Measurements from ENCODE around the gene TIMM17A.
"Not testable (repeated sequence)": the region's sequence is repeated elsewhere in the genome, so short reads cannot be mapped to it uniquely, and the experiment has no call there.

TIMM17A gene

DNA sequence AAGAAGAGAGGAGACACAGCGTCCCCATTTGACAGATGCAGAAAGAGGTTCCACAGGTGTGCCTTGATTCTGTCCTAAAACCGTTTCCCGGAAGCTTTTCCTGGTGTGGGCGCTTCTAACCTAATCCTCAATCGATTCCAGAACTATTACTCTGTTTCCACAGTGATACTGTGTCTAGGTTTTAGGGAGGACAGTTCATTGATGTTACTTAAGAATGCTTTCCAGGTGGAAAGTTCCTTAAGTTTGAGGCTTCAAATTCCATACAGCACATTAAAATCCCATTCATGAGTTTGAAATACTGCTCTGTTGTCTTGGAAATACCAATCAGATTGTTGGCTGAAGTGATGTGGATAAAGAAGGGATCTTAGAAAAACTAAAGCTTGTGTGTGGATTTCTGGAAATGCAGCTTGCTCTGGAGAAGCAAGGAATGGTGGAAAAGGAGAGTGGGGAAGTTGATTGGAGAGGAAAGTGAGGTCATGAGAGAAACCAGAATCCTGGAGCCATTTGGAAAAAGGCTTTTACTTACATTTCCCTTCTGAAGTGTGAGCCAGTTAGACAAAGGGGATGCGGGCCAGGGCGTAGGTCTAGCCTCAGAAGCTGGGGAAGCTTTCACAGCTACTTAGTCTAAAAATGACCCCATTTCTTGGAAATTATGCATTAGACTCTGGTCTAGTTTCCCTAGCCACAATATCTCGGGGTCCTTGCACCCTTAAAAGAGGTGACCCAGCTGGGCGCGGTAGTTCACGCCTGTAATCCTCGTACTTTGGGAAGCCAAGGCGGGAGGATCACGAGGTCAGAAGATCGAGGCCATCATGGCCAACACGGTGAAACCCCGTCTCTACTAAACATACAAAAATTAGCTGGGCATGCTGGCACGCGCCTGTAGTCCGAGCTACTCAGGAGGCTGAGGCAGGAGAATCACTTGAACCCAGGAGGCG, 61.8 kb downstream of the TIMM17A start:
- DNase-seq, result no peak

- DNase-seq, result no peak
Observed at GRCh38 chr1:202017749-202018467, 62.6 kb downstream of the TIMM17A start.

GRCh38 chr1:202018468-202019234, 63.3 kb downstream of the TIMM17A start:
- no peak for DNase-seq

DNA sequence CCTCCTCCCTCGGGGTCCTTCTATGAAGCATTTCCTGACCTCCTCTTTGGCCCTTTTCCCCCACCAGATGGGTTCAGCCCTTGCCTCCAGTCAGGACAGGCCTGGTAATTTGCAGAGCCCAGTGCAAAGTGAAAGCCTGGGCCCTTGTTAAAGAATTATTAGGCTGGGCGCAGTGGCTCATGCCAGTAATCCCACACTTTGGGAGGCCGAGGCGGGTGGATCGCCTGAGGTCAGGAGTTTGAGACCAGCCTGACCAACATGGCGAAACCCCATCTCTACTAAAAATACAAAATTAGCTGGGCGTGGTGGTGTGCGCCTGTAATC, 63.9 kb downstream of the TIMM17A start:
- not testable (repeated sequence) for DNase-seq
